ENCODE results near the gene STK38L.

The STK38L gene

GRCh38 chr12:27344760-27345159, 100.7 kb downstream of the STK38L start (continued):
- TF ChIP-seq ZNF610 (tag by site-specific recombination; IDR thresholded peaks at IDR 0.05; ENCODE audit: borderline replicate concordance) (no peak), ZFHX2 (tag by site-specific recombination; conservative IDR thresholded peaks at IDR 0.05) (no peak), ZNF18 (tag by site-specific recombination; IDR thresholded peaks at IDR 0.05) (no peak), PRDM6 (tag by site-specific recombination; IDR thresholded peaks at IDR 0.05) (no peak), ZFP69B (tag by site-specific recombination; IDR thresholded peaks at IDR 0.05) (peak; percentile 66; the same call in 1 of the 2 replicates), ZNF768 (tag by site-specific recombination; IDR thresholded peaks at IDR 0.05) (no peak), GLI2 (tag by site-specific recombination; IDR thresholded peaks at IDR 0.05; ENCODE audit: borderline replicate concordance, low read depth) (no peak), ZNF148 (tag by site-specific recombination; IDR thresholded peaks at IDR 0.05; ENCODE audit: borderline replicate concordance) (no peak), ZBTB26 (tag by site-specific recombination; optimal IDR thresholded peaks at IDR 0.05) (no peak), ZSCAN16 (tag by site-specific recombination; IDR thresholded peaks at IDR 0.05) (no peak), ZNF692 (tag by site-specific recombination; IDR thresholded peaks at IDR 0.05) (peak; percentile 77)

- H3K4me1 ChIP-seq (ENCODE audit: control insufficient read depth, insufficient read depth, low read length) = peaks cover 12% of the 10 kb centered on the region
- no peaks in the 10 kb centered on the region; a peak in 1 of 3 replicates for H3K36me3 ChIP-seq (ENCODE audit: control insufficient read depth in 2 of 2, insufficient read depth in 1 of 2, low read length in 2 of 2)
- H3K4me3 ChIP-seq (ENCODE audit: low read depth, low read length) = no peak overlapping the region
- no peaks in the 10 kb centered on the region for H3K9me3 ChIP-seq (ENCODE audit: control insufficient read depth, insufficient read depth, low read depth, low read length)
- TF ChIP-seq PRDM6 (tag by site-specific recombination; IDR thresholded peaks at IDR 0.05) (peak; percentile 59), ZXDB (tag by site-specific recombination; IDR thresholded peaks at IDR 0.05) (no peak)
- CTCF ChIA-PET = interaction anchor here (0.7 kb wide), 1 partner anchor 301 kb away, joined by 4 read pairs; no protein-coding TSS in a partner anchor
- POLR2A ChIA-PET = interaction anchor here (1.4 kb wide), 1 partner anchor 12 kb away, joined by 3 read pairs; no protein-coding TSS in a partner anchor
- H3K27ac ChIP-seq (ENCODE audit: extremely low read depth, low read depth, low read length) = no peak overlapping the region
Measured at GRCh38 chr12:27345376-27345775, 101.3 kb downstream of the STK38L start.
